SK-N-SH treated with all-trans-retinoic acid at 6 μM for 48 hours (cell line): ENCODE measurements around the gene LMF2.

Experiments
- ATAC-seq: fragments of 200-7000 bp; cut with Tn5 transposase; 3 replicates; pipeline ENCODE4 v1.9.1; 2020; ENCODE audit warnings: mild to moderate bottlenecking, moderate library complexity
- ARNTL ChIP-seq: fragments of 450-650 bp; formaldehyde crosslinking; IDR thresholded peaks from 2 replicates; pipeline ENCODE4 v1.5.0; 2020; ENCODE audit warnings: low read depth, mild to moderate bottlenecking, moderate library complexity, borderline replicate concordance
- BACH2 ChIP-seq: fragments of 250-450 bp; sonication (Bioruptor Pico); IDR thresholded peaks from 2 replicates; pipeline ENCODE4 v1.9.0; 2021; ENCODE audit warnings: mild to moderate bottlenecking, borderline replicate concordance
- CSDC2 ChIP-seq: fragments of 250-450 bp; sonication (Bioruptor Pico); IDR thresholded peaks from 2 replicates; pipeline ENCODE4 v1.5.0; 2020; ENCODE audit warnings: mild to moderate bottlenecking, moderate library complexity
- ESRRG ChIP-seq: fragments of 250-450 bp; sonication (Bioruptor Pico); IDR thresholded peaks from 2 replicates; pipeline ENCODE4 v1.6.1; 2021; ENCODE audit warnings: mild to moderate bottlenecking
- GLIS3 ChIP-seq: fragments of 250-450 bp; sonication (Bioruptor Pico); IDR thresholded peaks from 2 replicates; pipeline ENCODE4 v1.5.0; 2020; ENCODE audit warnings: mild to moderate bottlenecking, moderate library complexity
- ISL1 ChIP-seq: fragments of 250-450 bp; sonication (Bioruptor Pico); IDR thresholded peaks from 2 replicates; pipeline ENCODE4 v2.1.2; 2022; ENCODE audit warnings: mild to moderate bottlenecking, moderate library complexity
- OSR1 ChIP-seq: fragments of 250-450 bp; sonication (Bioruptor Pico); IDR thresholded peaks from 2 replicates; pipeline ENCODE4 v1.8.0; 2022; ENCODE audit warnings: moderate library complexity, mild to moderate bottlenecking, inconsistent platforms
- PPARA ChIP-seq: fragments of 250-450 bp; sonication (Bioruptor Pico); IDR thresholded peaks from 2 replicates; pipeline ENCODE4 v1.5.0; 2020; ENCODE audit warnings: mild to moderate bottlenecking, borderline replicate concordance
- RARB ChIP-seq: fragments of 250-450 bp; sonication (Bioruptor Pico); IDR thresholded peaks from 2 replicates; pipeline ENCODE4 v1.8.0; 2021; ENCODE audit warnings: mild to moderate bottlenecking, moderate library complexity
- SNAI2 ChIP-seq: fragments of 250-450 bp; sonication (Bioruptor Pico); IDR thresholded peaks from 2 replicates; pipeline ENCODE4 v1.5.0; 2020; ENCODE audit warnings: mild to moderate bottlenecking, moderate library complexity
- TCF4 ChIP-seq: fragments of 250-450 bp; sonication (Bioruptor Pico); IDR thresholded peaks from 2 replicates; pipeline ENCODE4 v1.8.0; 2021; ENCODE audit warnings: mild to moderate bottlenecking, moderate library complexity, borderline replicate concordance
- ZC3H10 ChIP-seq: fragments of 250-450 bp; sonication (Bioruptor Pico); IDR thresholded peaks from 2 replicates; pipeline ENCODE4 v1.5.1; 2021; ENCODE audit warnings: mild to moderate bottlenecking, moderate library complexity
- ZFP3 ChIP-seq: fragments of 250-450 bp; sonication (Bioruptor Pico); IDR thresholded peaks from 2 replicates; pipeline ENCODE4 v1.5.0; 2020; ENCODE audit warnings: mild to moderate bottlenecking, moderate library complexity
- ZFP30 ChIP-seq: fragments of 450-650 bp; formaldehyde crosslinking; IDR thresholded peaks from 2 replicates; pipeline ENCODE4 v1.5.0; 2022; ENCODE audit warnings: mild to moderate bottlenecking, moderate library complexity
- ZNF565 ChIP-seq: fragments of 450-650 bp; formaldehyde crosslinking; conservative IDR thresholded peaks from 2 replicates; pipeline ENCODE4 v1.5.0; 2020; ENCODE audit warnings: low read depth, mild to moderate bottlenecking, moderate library complexity
- ZNF70 ChIP-seq: fragments of 450-650 bp; formaldehyde crosslinking; IDR thresholded peaks from 2 replicates; pipeline ENCODE4 v1.5.0; 2020; ENCODE audit warnings: mild to moderate bottlenecking, moderate library complexity
- ZNF8 ChIP-seq: fragments of 450-650 bp; formaldehyde crosslinking; IDR thresholded peaks from 2 replicates; pipeline ENCODE4 v1.5.0; 2020; ENCODE audit warnings: mild to moderate bottlenecking, moderate library complexity
- TF ChIP-seq, protein P1 (sequence below): fragments of 250-450 bp; sonication (Bioruptor Pico); IDR thresholded peaks from 2 replicates; pipeline ENCODE4 v1.5.1; 2020; ENCODE audit warnings: low read depth, mild to moderate bottlenecking, moderate library complexity
- TF ChIP-seq, protein P2 (sequence below): fragments of 250-450 bp; sonication (Bioruptor Pico); IDR thresholded peaks from 2 replicates; pipeline ENCODE4 v1.8.0; 2020; ENCODE audit warnings: mild to moderate bottlenecking, moderate library complexity, borderline replicate concordance
- TF ChIP-seq, protein P3 (sequence below): fragments of 250-450 bp; sonication (Bioruptor Pico); IDR thresholded peaks from 2 replicates; pipeline ENCODE4 v1.5.0; 2020; ENCODE audit warnings: mild to moderate bottlenecking, moderate library complexity
- TF ChIP-seq, protein P4 (sequence below): fragments of 250-450 bp; sonication (Bioruptor Pico); IDR thresholded peaks from 2 replicates; pipeline ENCODE4 v1.8.0; 2021; ENCODE audit warnings: low read depth, mild to moderate bottlenecking, moderate library complexity, borderline replicate concordance

The LMF2 gene

DNA sequence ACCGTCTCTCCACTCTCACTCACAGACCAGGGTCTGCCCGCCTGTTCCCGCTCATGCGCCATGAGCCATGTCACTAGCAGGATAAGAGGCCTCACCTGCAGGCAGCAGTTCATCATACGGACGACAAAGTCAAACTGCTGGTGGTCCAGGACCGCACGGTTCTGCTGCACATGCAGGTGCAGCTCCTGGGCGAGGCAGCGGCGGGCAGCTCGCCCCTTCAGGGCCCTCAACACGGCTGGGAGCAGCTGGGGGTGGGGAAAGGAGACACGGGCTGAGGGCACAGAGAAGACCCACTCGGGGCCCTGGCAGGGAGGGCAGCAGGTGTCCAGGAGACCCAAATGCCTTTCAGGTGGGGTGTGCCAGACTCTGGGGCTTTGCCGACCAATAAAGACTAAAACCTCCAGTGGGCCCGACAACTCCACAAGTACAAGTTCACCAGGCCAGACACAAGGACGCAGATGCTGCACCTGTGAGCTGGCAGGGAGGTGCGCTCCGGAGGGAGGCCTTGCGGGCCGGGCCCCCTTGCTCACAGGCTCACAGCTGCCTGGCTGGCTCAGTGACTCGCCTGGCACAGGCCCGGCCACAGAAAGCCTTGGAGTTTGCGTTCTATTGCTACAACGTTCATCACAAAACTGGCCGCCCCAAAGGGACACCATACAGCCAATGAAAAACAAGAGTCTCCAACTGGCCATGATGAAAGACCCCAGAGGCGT, 44.2 kb downstream of the LMF2 start (continued):
- no peak for TF ChIP-seq ESRRG (CRISPR knock-in tag)
- TF ChIP-seq, protein P1, sequence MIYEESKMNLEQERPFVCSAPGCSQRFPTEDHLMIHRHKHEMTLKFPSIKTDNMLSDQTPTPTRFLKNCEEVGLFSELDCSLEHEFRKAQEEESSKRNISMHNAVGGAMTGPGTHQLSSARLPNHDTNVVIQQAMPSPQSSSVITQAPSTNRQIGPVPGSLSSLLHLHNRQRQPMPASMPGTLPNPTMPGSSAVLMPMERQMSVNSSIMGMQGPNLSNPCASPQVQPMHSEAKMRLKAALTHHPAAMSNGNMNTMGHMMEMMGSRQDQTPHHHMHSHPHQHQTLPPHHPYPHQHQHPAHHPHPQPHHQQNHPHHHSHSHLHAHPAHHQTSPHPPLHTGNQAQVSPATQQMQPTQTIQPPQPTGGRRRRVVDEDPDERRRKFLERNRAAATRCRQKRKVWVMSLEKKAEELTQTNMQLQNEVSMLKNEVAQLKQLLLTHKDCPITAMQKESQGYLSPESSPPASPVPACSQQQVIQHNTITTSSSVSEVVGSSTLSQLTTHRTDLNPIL (CRISPR knock-in tag): no peak

DNA sequence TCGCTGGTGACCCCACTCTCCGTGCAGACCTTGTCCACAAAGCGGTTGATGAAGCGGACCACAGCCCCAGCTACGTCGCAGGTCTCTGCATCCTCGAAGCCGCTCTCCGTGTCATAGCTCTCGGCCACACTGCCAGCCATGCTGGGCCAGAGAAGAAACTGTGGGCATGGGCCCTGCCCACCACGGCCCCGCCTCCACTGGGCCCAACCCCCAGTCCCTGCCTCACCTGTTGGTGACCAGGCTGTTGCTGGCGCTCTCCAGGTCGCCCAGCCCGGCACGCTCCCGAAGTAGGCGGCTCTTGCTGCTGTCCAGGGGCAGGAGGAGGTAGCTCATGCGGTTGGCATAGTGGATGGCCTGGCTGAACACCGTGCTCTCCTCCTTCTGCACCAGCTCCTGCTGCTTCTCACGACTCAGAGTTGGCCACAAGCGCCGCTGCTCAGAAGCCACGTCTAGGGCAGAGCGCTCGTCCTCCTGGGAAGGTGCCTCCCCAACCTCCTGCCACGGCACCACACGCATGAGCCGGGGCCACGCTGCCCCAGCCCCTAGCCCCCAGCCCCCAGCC, 45.4 kb downstream of the LMF2 start:
- TF ChIP-seq, protein P2, sequence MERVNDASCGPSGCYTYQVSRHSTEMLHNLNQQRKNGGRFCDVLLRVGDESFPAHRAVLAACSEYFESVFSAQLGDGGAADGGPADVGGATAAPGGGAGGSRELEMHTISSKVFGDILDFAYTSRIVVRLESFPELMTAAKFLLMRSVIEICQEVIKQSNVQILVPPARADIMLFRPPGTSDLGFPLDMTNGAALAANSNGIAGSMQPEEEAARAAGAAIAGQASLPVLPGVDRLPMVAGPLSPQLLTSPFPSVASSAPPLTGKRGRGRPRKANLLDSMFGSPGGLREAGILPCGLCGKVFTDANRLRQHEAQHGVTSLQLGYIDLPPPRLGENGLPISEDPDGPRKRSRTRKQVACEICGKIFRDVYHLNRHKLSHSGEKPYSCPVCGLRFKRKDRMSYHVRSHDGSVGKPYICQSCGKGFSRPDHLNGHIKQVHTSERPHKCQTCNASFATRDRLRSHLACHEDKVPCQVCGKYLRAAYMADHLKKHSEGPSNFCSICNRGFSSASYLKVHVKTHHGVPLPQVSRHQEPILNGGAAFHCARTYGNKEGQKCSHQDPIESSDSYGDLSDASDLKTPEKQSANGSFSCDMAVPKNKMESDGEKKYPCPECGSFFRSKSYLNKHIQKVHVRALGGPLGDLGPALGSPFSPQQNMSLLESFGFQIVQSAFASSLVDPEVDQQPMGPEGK (CRISPR knock-in tag): no peak
- TF ChIP-seq ZFP3 (CRISPR knock-in tag) (no peak), ZNF8 (CRISPR knock-in tag) (no peak), ISL1 (no peak), OSR1 (CRISPR knock-in tag) (no peak), GLIS3 (CRISPR knock-in tag) (no peak), RARB (no peak), ZNF70 (CRISPR knock-in tag) (no peak), BACH2 (no peak), CSDC2 (no peak), SNAI2 (CRISPR knock-in tag) (no peak), ZC3H10 (CRISPR knock-in tag) (no peak), ZNF565 (CRISPR knock-in tag) (no peak), ZFP30 (CRISPR knock-in tag) (no peak), TCF4 (no peak), PPARA (CRISPR knock-in tag) (no peak)
- TF ChIP-seq, protein P1 (CRISPR knock-in tag): no peak
- TF ChIP-seq, protein P3, sequence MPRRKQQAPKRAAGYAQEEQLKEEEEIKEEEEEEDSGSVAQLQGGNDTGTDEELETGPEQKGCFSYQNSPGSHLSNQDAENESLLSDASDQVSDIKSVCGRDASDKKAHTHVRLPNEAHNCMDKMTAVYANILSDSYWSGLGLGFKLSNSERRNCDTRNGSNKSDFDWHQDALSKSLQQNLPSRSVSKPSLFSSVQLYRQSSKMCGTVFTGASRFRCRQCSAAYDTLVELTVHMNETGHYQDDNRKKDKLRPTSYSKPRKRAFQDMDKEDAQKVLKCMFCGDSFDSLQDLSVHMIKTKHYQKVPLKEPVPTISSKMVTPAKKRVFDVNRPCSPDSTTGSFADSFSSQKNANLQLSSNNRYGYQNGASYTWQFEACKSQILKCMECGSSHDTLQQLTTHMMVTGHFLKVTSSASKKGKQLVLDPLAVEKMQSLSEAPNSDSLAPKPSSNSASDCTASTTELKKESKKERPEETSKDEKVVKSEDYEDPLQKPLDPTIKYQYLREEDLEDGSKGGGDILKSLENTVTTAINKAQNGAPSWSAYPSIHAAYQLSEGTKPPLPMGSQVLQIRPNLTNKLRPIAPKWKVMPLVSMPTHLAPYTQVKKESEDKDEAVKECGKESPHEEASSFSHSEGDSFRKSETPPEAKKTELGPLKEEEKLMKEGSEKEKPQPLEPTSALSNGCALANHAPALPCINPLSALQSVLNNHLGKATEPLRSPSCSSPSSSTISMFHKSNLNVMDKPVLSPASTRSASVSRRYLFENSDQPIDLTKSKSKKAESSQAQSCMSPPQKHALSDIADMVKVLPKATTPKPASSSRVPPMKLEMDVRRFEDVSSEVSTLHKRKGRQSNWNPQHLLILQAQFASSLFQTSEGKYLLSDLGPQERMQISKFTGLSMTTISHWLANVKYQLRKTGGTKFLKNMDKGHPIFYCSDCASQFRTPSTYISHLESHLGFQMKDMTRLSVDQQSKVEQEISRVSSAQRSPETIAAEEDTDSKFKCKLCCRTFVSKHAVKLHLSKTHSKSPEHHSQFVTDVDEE: no peak
- TF ChIP-seq, protein P4, sequence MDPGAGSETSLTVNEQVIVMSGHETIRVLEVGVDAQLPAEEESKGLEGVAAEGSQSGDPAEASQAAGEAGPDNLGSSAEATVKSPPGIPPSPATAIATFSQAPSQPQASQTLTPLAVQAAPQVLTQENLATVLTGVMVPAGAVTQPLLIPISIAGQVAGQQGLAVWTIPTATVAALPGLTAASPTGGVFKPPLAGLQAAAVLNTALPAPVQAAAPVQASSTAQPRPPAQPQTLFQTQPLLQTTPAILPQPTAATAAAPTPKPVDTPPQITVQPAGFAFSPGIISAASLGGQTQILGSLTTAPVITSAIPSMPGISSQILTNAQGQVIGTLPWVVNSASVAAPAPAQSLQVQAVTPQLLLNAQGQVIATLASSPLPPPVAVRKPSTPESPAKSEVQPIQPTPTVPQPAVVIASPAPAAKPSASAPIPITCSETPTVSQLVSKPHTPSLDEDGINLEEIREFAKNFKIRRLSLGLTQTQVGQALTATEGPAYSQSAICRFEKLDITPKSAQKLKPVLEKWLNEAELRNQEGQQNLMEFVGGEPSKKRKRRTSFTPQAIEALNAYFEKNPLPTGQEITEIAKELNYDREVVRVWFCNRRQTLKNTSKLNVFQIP (CRISPR knock-in tag): no peak
- ATAC-seq: no peak

DNA sequence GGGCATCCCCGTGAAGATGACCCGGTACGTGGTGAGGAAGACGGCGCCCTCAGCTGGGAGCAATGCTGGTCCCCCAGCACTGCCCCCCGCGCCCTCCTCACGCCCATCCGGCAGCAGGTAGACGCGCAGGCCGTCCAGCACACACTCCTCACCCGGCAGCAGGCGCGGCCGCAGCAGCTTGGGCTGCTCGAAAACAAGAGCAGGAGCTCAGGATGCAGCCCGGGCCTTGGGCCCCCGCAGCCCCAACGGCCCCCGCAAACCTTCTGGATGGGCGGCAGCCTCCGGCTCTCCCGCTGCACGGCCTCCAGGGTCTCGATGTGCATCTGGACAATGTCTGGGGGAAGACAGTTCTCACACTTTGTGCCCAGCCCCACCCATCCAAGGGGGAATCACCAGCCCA, 46.0 kb downstream of the LMF2 start:
- no peak for ATAC-seq
- TF ChIP-seq ZFP30 (CRISPR knock-in tag): no peak
- TF ChIP-seq, protein P3: no peak
- TF ChIP-seq BACH2: no peak
- no peak for TF ChIP-seq ZNF8 (CRISPR knock-in tag)
- no peak for TF ChIP-seq ARNTL (CRISPR knock-in tag)
- TF ChIP-seq ZFP3 (CRISPR knock-in tag): no peak
- no peak for TF ChIP-seq ZNF565 (CRISPR knock-in tag)
- TF ChIP-seq, protein P2 (CRISPR knock-in tag): no peak
- TF ChIP-seq ESRRG (CRISPR knock-in tag): no peak
- TF ChIP-seq, protein P1 (CRISPR knock-in tag): no peak
- no peak for TF ChIP-seq RARB
- no peak for TF ChIP-seq OSR1 (CRISPR knock-in tag)
- no peak for TF ChIP-seq SNAI2 (CRISPR knock-in tag)
